K562 (cell line): ENCODE data around the gene GPR32.

Source experiments
- ELK3 ChIP-seq: fragments of 450-650 bp; formaldehyde crosslinking; IDR thresholded peaks from 2 replicates; pipeline ENCODE4 v1.4.0; 2020; ENCODE audit warnings: mild to moderate bottlenecking
- EP300 ChIP-seq: IDR thresholded peaks from 2 replicates; pipeline ENCODE4 v1.6.1; 2012; ENCODE audit warnings: low read length, improper control_type of control experiment
- FOXP1 ChIP-seq: sonication (generic); formaldehyde crosslinking; IDR thresholded peaks from 2 replicates; pipeline ENCODE4 v1.8.0; 2022; ENCODE audit warnings: mild to moderate bottlenecking, missing genetic modification reagents
- MTA3 ChIP-seq: fragments of 450-650 bp; formaldehyde crosslinking; IDR thresholded peaks from 2 replicates; pipeline ENCODE4 v1.6.1; 2017; ENCODE audit warnings: mild to moderate bottlenecking, borderline replicate concordance
- PRDM10 ChIP-seq: fragments of 450-650 bp; IDR thresholded peaks from 2 replicates; pipeline ENCODE4 v1.6.1; 2018; ENCODE audit not compliant: partially characterized antibody
- SP1 ChIP-seq: sonication (generic); formaldehyde crosslinking; IDR thresholded peaks from 2 replicates; pipeline ENCODE4 v1.8.1; 2022; ENCODE audit warnings: mild to moderate bottlenecking, missing genetic modification reagents
- SRSF9 ChIP-seq: fragments of 200-400 bp; formaldehyde crosslinking; IDR thresholded peaks from 2 replicates; pipeline ENCODE4 v1.6.1; 2017; ENCODE audit warnings: low read depth, low read length, borderline replicate concordance
- TF ChIP-seq, protein P1 (sequence below): sonication (generic); formaldehyde crosslinking; IDR thresholded peaks from 2 replicates; pipeline ENCODE4 v1.8.0; 2023; ENCODE audit warnings: missing genetic modification reagents, mild to moderate bottlenecking, borderline replicate concordance
- TF ChIP-seq, protein P2 (sequence below), 3 experiments: IDR thresholded peaks in 2 of 3; conservative IDR thresholded peaks in 1 of 3; 2 replicates each; pipeline ENCODE4 v1.5.1; 2011 to 2012; ENCODE audit warnings: low read length in 3 of 3, mild to moderate bottlenecking in 3 of 3, control low read depth in 2 of 3, improper control_type of control experiment in 1 of 3, inconsistent platforms in 1 of 3, low read depth in 1 of 3, mixed read lengths in 1 of 3, moderate library complexity in 1 of 3; ENCODE audit not compliant: insufficient read depth in 2 of 3
- TF ChIP-seq, protein P3 (sequence below): fragments of 450-650 bp; formaldehyde crosslinking; IDR thresholded peaks from 2 replicates; pipeline ENCODE4 v1.4.0; 2020; ENCODE audit warnings: mild to moderate bottlenecking, moderate library complexity

GRCh38 chr19:50770888-50771287 is 624 bp downstream of the GPR32 start:
- TF ChIP-seq MTA3 (no peak), EP300 (no peak), PRDM10 (no peak), FOXP1 (CRISPR knock-in tag) (no peak), SRSF9 (no peak), SP1 (CRISPR knock-in tag) (no peak), ELK3 (CRISPR knock-in tag) (no peak)
- TF ChIP-seq, protein P1, sequence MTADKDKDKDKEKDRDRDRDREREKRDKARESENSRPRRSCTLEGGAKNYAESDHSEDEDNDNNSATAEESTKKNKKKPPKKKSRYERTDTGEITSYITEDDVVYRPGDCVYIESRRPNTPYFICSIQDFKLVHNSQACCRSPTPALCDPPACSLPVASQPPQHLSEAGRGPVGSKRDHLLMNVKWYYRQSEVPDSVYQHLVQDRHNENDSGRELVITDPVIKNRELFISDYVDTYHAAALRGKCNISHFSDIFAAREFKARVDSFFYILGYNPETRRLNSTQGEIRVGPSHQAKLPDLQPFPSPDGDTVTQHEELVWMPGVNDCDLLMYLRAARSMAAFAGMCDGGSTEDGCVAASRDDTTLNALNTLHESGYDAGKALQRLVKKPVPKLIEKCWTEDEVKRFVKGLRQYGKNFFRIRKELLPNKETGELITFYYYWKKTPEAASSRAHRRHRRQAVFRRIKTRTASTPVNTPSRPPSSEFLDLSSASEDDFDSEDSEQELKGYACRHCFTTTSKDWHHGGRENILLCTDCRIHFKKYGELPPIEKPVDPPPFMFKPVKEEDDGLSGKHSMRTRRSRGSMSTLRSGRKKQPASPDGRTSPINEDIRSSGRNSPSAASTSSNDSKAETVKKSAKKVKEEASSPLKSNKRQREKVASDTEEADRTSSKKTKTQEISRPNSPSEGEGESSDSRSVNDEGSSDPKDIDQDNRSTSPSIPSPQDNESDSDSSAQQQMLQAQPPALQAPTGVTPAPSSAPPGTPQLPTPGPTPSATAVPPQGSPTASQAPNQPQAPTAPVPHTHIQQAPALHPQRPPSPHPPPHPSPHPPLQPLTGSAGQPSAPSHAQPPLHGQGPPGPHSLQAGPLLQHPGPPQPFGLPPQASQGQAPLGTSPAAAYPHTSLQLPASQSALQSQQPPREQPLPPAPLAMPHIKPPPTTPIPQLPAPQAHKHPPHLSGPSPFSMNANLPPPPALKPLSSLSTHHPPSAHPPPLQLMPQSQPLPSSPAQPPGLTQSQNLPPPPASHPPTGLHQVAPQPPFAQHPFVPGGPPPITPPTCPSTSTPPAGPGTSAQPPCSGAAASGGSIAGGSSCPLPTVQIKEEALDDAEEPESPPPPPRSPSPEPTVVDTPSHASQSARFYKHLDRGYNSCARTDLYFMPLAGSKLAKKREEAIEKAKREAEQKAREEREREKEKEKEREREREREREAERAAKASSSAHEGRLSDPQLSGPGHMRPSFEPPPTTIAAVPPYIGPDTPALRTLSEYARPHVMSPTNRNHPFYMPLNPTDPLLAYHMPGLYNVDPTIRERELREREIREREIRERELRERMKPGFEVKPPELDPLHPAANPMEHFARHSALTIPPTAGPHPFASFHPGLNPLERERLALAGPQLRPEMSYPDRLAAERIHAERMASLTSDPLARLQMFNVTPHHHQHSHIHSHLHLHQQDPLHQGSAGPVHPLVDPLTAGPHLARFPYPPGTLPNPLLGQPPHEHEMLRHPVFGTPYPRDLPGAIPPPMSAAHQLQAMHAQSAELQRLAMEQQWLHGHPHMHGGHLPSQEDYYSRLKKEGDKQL (CRISPR knock-in tag): no peak
- TF ChIP-seq, protein P2, sequence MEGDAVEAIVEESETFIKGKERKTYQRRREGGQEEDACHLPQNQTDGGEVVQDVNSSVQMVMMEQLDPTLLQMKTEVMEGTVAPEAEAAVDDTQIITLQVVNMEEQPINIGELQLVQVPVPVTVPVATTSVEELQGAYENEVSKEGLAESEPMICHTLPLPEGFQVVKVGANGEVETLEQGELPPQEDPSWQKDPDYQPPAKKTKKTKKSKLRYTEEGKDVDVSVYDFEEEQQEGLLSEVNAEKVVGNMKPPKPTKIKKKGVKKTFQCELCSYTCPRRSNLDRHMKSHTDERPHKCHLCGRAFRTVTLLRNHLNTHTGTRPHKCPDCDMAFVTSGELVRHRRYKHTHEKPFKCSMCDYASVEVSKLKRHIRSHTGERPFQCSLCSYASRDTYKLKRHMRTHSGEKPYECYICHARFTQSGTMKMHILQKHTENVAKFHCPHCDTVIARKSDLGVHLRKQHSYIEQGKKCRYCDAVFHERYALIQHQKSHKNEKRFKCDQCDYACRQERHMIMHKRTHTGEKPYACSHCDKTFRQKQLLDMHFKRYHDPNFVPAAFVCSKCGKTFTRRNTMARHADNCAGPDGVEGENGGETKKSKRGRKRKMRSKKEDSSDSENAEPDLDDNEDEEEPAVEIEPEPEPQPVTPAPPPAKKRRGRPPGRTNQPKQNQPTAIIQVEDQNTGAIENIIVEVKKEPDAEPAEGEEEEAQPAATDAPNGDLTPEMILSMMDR (IDR thresholded peaks at IDR 0.05 in 2 of 3, conservative IDR thresholded peaks at IDR 0.05 in 1 of 3; ENCODE audit: insufficient read depth in 2 of 3, low read depth in 1 of 3, low read length in 3 of 3): no peak
- TF ChIP-seq, protein P3, sequence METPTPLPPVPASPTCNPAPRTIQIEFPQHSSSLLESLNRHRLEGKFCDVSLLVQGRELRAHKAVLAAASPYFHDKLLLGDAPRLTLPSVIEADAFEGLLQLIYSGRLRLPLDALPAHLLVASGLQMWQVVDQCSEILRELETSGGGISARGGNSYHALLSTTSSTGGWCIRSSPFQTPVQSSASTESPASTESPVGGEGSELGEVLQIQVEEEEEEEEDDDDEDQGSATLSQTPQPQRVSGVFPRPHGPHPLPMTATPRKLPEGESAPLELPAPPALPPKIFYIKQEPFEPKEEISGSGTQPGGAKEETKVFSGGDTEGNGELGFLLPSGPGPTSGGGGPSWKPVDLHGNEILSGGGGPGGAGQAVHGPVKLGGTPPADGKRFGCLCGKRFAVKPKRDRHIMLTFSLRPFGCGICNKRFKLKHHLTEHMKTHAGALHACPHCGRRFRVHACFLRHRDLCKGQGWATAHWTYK (CRISPR knock-in tag): no peak
